ENCODE data around the gene RANBP1.
A peak's percentile ranks its signal among the peaks of the same experiment; 100 is the strongest.

RANBP1 gene

DNA sequence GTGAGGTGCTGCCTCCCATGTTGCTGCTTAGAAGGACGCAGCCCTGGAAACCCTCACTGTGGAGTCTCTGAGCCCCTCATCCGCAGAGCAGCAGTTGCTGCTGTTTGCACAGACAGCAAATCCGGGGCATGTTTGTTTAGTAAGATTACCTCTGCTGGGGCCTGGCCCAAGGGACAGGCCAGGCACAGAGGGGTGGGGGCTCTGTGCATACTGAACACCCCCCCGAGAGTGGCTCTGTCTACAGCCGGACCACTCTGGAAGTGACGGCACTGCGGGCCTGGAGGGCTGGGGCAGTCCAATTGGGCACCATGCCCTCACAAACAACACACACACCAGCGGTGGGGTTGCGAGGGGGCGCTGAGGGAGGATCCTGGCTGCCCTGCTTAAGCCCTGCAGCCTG, 57.9 kb downstream of the RANBP1 start:
- DNase-seq (ENCODE audit: extremely low read depth, insufficient read length): no peak
- Histone ChIP-seq H3K27me3 (replicated peaks; ENCODE audit: control insufficient read depth, insufficient read depth, low read length) (no peaks in the 10 kb centered on the region; the same call in 1 of the 2 replicates), H3K36me3 (ENCODE audit: control insufficient read depth, insufficient read depth, low read length) (no peaks in the 10 kb centered on the region), H3K4me3 (replicated peaks; ENCODE audit: low read depth, low read length) (no peak overlapping the region)
- TF ChIP-seq, protein P1, sequence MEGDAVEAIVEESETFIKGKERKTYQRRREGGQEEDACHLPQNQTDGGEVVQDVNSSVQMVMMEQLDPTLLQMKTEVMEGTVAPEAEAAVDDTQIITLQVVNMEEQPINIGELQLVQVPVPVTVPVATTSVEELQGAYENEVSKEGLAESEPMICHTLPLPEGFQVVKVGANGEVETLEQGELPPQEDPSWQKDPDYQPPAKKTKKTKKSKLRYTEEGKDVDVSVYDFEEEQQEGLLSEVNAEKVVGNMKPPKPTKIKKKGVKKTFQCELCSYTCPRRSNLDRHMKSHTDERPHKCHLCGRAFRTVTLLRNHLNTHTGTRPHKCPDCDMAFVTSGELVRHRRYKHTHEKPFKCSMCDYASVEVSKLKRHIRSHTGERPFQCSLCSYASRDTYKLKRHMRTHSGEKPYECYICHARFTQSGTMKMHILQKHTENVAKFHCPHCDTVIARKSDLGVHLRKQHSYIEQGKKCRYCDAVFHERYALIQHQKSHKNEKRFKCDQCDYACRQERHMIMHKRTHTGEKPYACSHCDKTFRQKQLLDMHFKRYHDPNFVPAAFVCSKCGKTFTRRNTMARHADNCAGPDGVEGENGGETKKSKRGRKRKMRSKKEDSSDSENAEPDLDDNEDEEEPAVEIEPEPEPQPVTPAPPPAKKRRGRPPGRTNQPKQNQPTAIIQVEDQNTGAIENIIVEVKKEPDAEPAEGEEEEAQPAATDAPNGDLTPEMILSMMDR (IDR thresholded peaks at IDR 0.05; ENCODE audit: insufficient read depth, low read length, poor library complexity, severe bottlenecking): no peak

DNA sequence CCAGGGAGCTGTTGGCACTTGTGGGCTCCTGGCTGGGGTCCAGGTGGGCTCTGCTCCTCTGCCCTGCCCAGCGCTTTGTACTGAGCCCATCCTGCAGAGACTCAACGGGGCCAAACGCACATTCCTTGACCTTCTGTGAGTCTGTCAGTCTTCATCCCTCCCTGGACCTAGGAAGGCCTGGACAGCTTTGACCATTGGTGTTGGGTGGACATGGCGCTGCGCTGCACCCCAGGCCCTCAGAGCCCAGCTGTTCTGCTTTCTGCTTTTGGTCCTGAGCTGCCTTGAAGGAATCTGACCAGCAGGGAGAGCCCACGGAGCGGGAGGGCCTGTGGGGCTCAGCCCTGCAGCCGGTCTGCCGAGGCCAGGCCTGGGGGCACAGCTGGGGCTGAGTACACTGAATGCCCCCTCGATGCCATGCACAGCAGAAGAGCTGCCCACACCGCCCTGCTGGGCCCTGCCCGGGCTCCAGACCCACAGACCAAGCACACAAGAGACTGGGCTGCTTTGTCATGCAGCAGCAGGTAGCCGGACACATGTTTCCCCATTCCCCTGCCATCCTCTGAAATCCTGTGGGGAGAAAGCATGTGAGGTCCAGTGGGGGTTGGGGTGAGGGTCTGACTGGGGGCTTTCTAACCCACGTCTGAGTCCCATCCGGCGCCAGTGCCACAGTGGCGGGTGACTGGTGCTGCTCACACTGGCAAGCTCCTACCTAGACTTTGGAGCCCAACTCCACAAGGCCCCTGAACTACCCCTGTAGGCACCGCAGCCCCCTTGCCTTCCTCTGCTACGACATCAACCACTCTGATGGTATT, 59.1 kb downstream of the RANBP1 start:
- TF ChIP-seq, protein P1 (IDR thresholded peaks at IDR 0.05; ENCODE audit: insufficient read depth, low read length, poor library complexity, severe bottlenecking): peak; percentile 13
- H3K27me3 ChIP-seq (replicated peaks; ENCODE audit: control insufficient read depth, insufficient read depth, low read length): no peaks in the 10 kb centered on the region; the same call in 1 of the 2 replicates
- no peak overlapping the region for H3K4me3 ChIP-seq (replicated peaks; ENCODE audit: low read depth, low read length)
- H3K36me3 ChIP-seq (ENCODE audit: control insufficient read depth, insufficient read depth, low read length): no peaks in the 10 kb centered on the region
- no peak for DNase-seq (ENCODE audit: extremely low read depth, insufficient read length)

DNA sequence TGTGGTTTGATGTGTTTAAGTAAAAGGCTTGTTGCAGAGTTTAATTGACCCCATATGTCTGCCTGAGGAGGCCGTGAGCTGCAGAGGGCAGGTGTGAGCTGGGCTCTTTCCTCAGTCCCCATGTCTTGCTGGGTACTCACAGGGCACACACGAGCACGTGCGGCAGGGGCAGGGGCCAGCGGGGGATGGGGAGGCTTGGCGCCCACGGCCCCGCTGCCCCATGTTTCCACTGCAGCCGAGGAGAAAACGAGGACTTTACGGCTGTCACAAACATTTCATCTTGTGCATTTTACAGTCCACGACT, 59.6 kb downstream of the RANBP1 start:
- no peak for DNase-seq (ENCODE audit: extremely low read depth, insufficient read length)
- Histone ChIP-seq H3K27me3 (replicated peaks; ENCODE audit: control insufficient read depth, insufficient read depth, low read length) (no peaks in the 10 kb centered on the region; the same call in 1 of the 2 replicates), H3K36me3 (ENCODE audit: control insufficient read depth, insufficient read depth, low read length) (no peaks in the 10 kb centered on the region), H3K4me3 (replicated peaks; ENCODE audit: low read depth, low read length) (no peak overlapping the region)
- TF ChIP-seq, protein P1 (IDR thresholded peaks at IDR 0.05; ENCODE audit: insufficient read depth, low read length, poor library complexity, severe bottlenecking): no peak

DNA sequence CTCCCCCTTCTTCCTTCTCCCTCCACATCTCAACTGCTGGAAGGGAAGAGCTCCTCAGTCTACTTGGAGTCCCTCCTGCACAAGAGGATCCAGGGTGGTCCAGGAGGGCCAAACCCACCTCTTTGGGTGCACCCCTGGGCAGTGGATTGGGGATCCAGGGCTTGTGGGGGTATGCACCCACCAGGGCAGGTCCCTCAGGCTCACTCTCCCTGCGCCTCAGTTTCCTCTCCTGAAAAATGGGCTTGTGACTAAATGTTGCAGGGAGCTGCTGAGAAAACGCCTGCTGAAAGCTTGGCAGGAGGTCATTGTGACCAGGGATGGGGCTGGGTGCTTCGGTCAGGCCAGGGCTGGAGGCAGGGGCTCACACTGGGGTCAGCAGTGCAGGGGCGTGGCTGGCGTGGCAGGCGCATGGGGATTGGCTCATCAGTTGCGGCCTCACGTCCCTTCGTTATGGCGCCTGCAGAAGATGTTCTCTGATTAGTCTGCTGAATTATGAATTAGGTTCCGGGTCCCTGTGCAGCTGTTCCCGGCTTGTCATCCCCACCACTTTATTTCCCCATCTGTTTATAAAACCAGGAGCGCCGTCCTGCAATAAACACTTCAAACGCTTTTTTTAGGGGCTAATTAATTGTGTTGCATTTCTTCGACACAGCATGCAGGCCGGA, 60.6 kb downstream of the RANBP1 start:
- DNase-seq (ENCODE audit: extremely low read depth, insufficient read length): no peak
- no peak overlapping the region for H3K4me3 ChIP-seq (replicated peaks; ENCODE audit: low read depth, low read length)
- no peaks in the 10 kb centered on the region; the same call in 1 of the 2 replicates for H3K27me3 ChIP-seq (replicated peaks; ENCODE audit: control insufficient read depth, insufficient read depth, low read length)
- TF ChIP-seq, protein P1 (IDR thresholded peaks at IDR 0.05; ENCODE audit: insufficient read depth, low read length, poor library complexity, severe bottlenecking): no peak
- no peaks in the 10 kb centered on the region for H3K36me3 ChIP-seq (ENCODE audit: control insufficient read depth, insufficient read depth, low read length)

Data from GM06990 (cell line).